Peyer's patch (tissue), 4 donors: ENCODE data around the gene NPIPA3.

ENCODE experiments used
- POLR2A ChIP-seq, 2 donors: fragments of 450-650 bp; IDR thresholded peaks; one replicate each; pipeline ENCODE4 v1.5.1; 2017; ENCODE audit warnings: antibody characterized with exemption in 2 of 2, mild to moderate bottlenecking in 2 of 2, moderate library complexity in 2 of 2
- TF ChIP-seq, protein P1 (sequence below), 6 experiments: fragments of 450-650 bp in 4 of 6; fragments of 200-600 bp in 2 of 6; sonication (generic) in 1 of 6; IDR thresholded peaks; one replicate each; pipeline ENCODE4 v1.5.1; 2017 to 2019; ENCODE audit warnings: antibody characterized with exemption in 6 of 6, mild to moderate bottlenecking in 3 of 6, moderate library complexity in 1 of 6

DNA sequence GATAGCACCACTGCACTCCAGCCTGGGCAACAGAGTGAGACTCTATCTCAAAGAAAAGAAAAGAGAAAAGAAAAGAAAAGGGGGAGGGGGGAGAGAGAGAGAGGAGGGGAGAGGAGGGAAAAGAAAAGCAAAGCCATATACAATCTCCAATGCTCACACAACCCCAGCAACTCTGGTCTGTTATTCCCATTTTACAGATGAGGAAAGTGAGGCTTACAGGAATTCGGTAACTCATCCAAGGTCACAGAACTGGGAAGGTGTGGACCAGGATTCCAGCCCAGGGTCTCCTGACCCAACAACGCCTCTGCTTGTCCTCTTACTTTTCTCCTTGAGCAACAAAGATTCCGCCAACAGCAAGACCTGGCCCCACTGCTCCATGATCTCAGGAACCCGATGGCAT lies 22.1 kb upstream of the NPIPA3 start:
- TF ChIP-seq, protein P1, sequence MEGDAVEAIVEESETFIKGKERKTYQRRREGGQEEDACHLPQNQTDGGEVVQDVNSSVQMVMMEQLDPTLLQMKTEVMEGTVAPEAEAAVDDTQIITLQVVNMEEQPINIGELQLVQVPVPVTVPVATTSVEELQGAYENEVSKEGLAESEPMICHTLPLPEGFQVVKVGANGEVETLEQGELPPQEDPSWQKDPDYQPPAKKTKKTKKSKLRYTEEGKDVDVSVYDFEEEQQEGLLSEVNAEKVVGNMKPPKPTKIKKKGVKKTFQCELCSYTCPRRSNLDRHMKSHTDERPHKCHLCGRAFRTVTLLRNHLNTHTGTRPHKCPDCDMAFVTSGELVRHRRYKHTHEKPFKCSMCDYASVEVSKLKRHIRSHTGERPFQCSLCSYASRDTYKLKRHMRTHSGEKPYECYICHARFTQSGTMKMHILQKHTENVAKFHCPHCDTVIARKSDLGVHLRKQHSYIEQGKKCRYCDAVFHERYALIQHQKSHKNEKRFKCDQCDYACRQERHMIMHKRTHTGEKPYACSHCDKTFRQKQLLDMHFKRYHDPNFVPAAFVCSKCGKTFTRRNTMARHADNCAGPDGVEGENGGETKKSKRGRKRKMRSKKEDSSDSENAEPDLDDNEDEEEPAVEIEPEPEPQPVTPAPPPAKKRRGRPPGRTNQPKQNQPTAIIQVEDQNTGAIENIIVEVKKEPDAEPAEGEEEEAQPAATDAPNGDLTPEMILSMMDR (IDR thresholded peaks at IDR 0.05) = no peak
- TF ChIP-seq POLR2A (IDR thresholded peaks at IDR 0.05) = no peak
